PFSK-1 (cell line): Measurements from ENCODE around the gene TPM3. TPM values are rescaled to one million over a fixed set of nuclear protein-coding genes. Genes with fewer than 3 reads are reported as not detected.

Experiments
- FOXP2 ChIP-seq: optimal IDR thresholded peaks from 2 replicates; pipeline ENCODE3; 2011; ENCODE audit warnings: borderline replicate concordance, control low read depth, inconsistent platforms; ENCODE audit not compliant: insufficient read depth; ENCODE audit errors: extremely low read length, extremely low read depth
- POLR2AphosphoS5 ChIP-seq: IDR thresholded peaks from 2 replicates; pipeline ENCODE4 v1.6.1; 2012; ENCODE audit warnings: low read depth, mild to moderate bottlenecking, control low read depth, low read length, moderate library complexity
- REST ChIP-seq, 2 experiments: IDR thresholded peaks; 2 replicates each; pipeline versions ENCODE4 v1.6.1 to v1.8.0; 2011 to 2012; ENCODE audit warnings: low read depth in 2 of 2, low read length in 2 of 2, control low read depth in 1 of 2, inconsistent platforms in 1 of 2, mild to moderate bottlenecking in 1 of 2, moderate library complexity in 1 of 2; ENCODE audit not compliant: insufficient read depth in 1 of 2
- SIN3A ChIP-seq: IDR thresholded peaks from 2 replicates; pipeline ENCODE4 v1.6.1; 2012; ENCODE audit warnings: mild to moderate bottlenecking, low read length, moderate library complexity, borderline replicate concordance; ENCODE audit not compliant: insufficient read depth
- TAF1 ChIP-seq: IDR thresholded peaks from 2 replicates; pipeline ENCODE4 v1.6.1; 2012; ENCODE audit warnings: low read length, control low read depth, borderline replicate concordance; ENCODE audit not compliant: insufficient read depth
- polyA plus RNA-seq: library from polyadenylated mRNA; unstranded; fragments of >200 nt; gene quantifications from one replicate; pipeline ENCODE4 v1.2.1, GENCODE V29; 2012; ENCODE audit warnings: low read depth, missing spikeins; ENCODE audit not compliant: insufficient read length

Gene TPM3
- polyA plus RNA-seq = 887 TPM

- TF ChIP-seq TAF1 = no peak
- TF ChIP-seq REST (IDR thresholded peaks at IDR 0.05; ENCODE audit: insufficient read depth in 1 of 2, low read depth in 2 of 2, low read length in 2 of 2) = no peak
- TF ChIP-seq FOXP2 = no peak
- TF ChIP-seq SIN3A = no peak
- no peak for TF ChIP-seq POLR2AphosphoS5
These were observed at the start of gene TPM3 for GRCh38 chr1:154191990-154192461. Gene TPM3 (minus strand): TSS chr1:154192100. CDS start chr1:154192018, 82 bp downstream.

DNA sequence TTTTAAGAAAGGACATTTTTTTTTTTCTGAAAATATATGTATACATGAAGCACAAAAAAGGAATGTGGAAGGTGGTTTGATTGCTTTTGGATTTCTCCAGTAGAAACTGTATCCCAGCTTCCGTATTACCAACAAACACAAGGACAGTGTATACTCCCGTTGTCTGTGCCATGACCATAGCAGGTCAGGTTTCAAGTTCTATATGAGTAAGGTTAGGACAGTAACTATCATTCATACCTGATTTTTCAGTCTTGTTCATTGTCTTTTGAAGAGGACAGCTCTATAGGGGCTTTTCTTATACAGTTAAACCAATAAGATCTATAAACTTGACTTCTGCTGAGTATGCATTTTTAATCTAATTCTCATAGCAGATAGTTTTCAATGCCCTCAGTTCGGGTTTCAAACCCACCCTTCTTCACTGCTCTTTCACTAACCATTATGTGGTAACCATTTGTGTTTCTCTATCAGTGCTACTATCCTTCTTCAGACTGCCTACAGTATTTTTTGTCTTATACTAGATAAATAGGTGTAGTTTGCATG is 48.5 kb upstream of the TPM3 start:
- TF ChIP-seq REST (IDR thresholded peaks at IDR 0.05; ENCODE audit: insufficient read depth in 1 of 2, low read depth in 2 of 2, low read length in 2 of 2) (no peak), POLR2AphosphoS5 (no peak), SIN3A (no peak), TAF1 (no peak), FOXP2 (no peak)

DNA sequence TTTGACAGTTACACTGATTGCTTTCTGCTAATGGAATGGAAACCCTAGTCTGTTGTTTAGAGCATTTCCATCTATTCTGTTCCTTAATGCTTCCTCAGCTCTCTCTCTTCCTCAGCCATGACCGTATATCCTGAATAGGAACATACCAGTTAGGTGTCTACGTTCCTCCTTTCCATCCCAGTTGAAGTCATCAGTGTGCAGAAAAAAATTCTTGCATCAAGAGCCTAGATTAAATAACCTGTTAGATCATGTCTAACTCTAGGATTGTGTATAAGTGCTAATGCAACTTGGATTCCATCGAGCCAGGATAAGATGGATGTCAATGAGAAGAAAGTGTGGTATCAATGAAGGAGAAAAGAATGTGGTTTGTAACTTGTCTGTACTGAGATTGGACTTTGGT is 47.6 kb upstream of the TPM3 start:
- TF ChIP-seq TAF1 (no peak), POLR2AphosphoS5 (no peak), SIN3A (no peak), REST (IDR thresholded peaks at IDR 0.05; ENCODE audit: insufficient read depth in 1 of 2, low read depth in 2 of 2, low read length in 2 of 2) (no peak), FOXP2 (no peak)

DNA sequence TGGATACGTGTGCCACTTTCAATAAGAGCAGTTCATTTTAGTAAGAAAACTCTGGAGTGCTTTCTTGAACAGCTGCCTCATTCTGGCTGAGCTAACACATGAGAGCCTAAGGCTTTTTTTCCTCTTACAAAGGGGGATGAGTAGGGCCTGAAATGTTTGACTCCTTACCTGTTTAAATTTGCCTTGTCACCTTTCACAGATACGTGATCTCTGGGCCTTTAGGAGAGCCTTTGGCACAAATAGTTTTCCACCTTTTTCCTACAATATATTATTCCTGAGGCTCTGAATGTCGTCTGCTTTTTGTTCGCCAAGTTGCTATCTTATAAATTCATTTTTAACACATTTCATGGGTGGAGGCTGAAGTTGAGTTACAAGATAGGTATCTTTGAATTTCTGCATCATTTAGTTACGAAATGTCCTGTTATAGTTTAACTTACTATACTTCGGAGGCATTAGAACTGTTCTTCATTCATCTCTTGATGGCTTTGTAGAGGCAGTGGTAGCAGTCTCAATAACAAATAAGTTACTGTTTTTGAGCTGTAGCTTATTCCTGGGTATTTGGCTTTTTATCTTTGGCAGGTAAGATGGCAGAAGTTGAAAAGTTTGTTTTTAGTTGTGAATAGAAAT is 46.1 kb upstream of the TPM3 start:
- TF ChIP-seq FOXP2 = no peak

- TF ChIP-seq FOXP2 (no peak), POLR2AphosphoS5 (no peak), REST (IDR thresholded peaks at IDR 0.05; ENCODE audit: insufficient read depth in 1 of 2, low read depth in 2 of 2, low read length in 2 of 2) (no peak), SIN3A (no peak), TAF1 (no peak)
These were observed 45.5 kb upstream of the TPM3 start for GRCh38 chr1:154237435-154237834.
